ENCODE results near the gene FBLN2. TPM values are rescaled to one million over a fixed set of nuclear protein-coding genes. Genes with fewer than 3 reads are reported as not detected.

FBLN2 gene
- total RNA-seq, 1 experiment from 2014 or later, result 0.39 TPM

Other genes starting within 250 kb of the FBLN2 start
- 74.9 TPM for gene NUP210, start 128.8 kb upstream of the FBLN2 start, total RNA-seq (2021; ENCODE audit: unreplicated experiment)
- gene HDAC11, start 68.8 kb upstream of the FBLN2 start, total RNA-seq (2021; ENCODE audit: unreplicated experiment), result 16.1 TPM

All from HCT116 (cell line).